SJCRH30 (cell line): ENCODE data around the gene MFF. TPM values are rescaled to one million over a fixed set of nuclear protein-coding genes. Genes with fewer than 3 reads are reported as not detected.
"Not testable (repeated sequence)": the region's sequence is repeated elsewhere in the genome, so short reads cannot be mapped to it uniquely, and the experiment has no call there.

Experiments used
- DNase-seq, 2 experiments: peaks; one replicate each; pipeline ENCODE4 v3.0.0-alpha.2; 2015 to 2020
- H3K27ac ChIP-seq: fragments of 250-450 bp; sonication (Bioruptor Pico); 2 replicates; pipeline ENCODE4 v1.5.1; 2020; ENCODE audit warnings: mild to moderate bottlenecking, moderate library complexity
- H3K27me3 ChIP-seq: fragments of 250-450 bp; sonication (Bioruptor Pico); 2 replicates; pipeline ENCODE4 v1.5.1; 2020; ENCODE audit warnings: mild to moderate bottlenecking, moderate library complexity
- H3K36me3 ChIP-seq: fragments of 250-450 bp; sonication (Bioruptor Pico); 2 replicates; pipeline ENCODE4 v1.5.1; 2020; ENCODE audit warnings: mild to moderate bottlenecking, moderate library complexity
- H3K4me1 ChIP-seq: fragments of 250-450 bp; sonication (Bioruptor Pico); 2 replicates; pipeline ENCODE4 v1.5.1; 2020; ENCODE audit warnings: mild to moderate bottlenecking, moderate library complexity
- H3K4me3 ChIP-seq: fragments of 250-450 bp; sonication (Bioruptor Pico); 2 replicates; pipeline ENCODE4 v1.5.1; 2020; ENCODE audit warnings: mild to moderate bottlenecking, moderate library complexity
- H3K9me3 ChIP-seq: fragments of 250-450 bp; sonication (Bioruptor Pico); replicated peaks from 2 replicates; pipeline ENCODE4 v1.5.1; 2020; ENCODE audit warnings: mild to moderate bottlenecking, moderate library complexity
- total RNA-seq: library from RNA; depleted of rRNA; stranded (reverse); fragments of >200 nt; shearing (Covaris generic); gene quantifications from 2 replicates; pipeline ENCODE4 v1.2.3, GENCODE V29; 2014

Gene MFF
- total RNA-seq, 1 experiment from 2014 or later, result 117 TPM

- no peaks in the 10 kb centered on the region for H3K9me3 ChIP-seq
Observed at GRCh38 chr2:227349989-227350612, 25.1 kb downstream of the MFF start.

DNA sequence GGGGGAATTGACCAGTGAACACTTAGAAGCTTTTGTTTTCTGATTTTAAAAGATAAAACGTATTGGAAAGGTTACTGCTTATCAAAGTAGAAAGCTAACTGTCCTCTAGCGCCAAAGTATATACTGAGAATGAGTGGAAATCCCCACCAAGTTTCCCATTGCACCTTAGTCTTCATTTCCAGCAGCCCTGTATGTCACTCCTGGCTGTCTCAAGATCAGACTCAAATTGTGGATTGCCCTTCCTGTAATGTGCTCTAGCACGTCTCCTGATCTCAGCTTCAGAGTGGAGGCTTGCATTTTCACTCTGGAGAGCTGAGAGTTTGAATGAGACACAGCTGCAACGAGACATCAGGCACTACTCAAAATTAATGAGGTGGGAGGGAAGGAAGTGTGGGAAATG lies 26.6 kb downstream of the MFF start:
- peaks cover 20% of the 10 kb centered on the region for H3K36me3 ChIP-seq
- H3K4me3 ChIP-seq, result no peak overlapping the region
- no peaks in the 10 kb centered on the region for H3K4me1 ChIP-seq
- no peak for DNase-seq
- H3K27me3 ChIP-seq, result no peaks in the 10 kb centered on the region
- H3K27ac ChIP-seq, result no peak overlapping the region
- H3K9me3 ChIP-seq, result no peaks in the 10 kb centered on the region

More at GRCh38 chr2:227349989-227350612, 25.1 kb downstream of the MFF start:
- Histone ChIP-seq H3K36me3 (peaks cover 22% of the 10 kb centered on the region), H3K4me3 (no peak overlapping the region), H3K27ac (no peak overlapping the region), H3K4me1 (no peaks in the 10 kb centered on the region), H3K27me3 (no peaks in the 10 kb centered on the region)
- DNase-seq, result no peak

DNA sequence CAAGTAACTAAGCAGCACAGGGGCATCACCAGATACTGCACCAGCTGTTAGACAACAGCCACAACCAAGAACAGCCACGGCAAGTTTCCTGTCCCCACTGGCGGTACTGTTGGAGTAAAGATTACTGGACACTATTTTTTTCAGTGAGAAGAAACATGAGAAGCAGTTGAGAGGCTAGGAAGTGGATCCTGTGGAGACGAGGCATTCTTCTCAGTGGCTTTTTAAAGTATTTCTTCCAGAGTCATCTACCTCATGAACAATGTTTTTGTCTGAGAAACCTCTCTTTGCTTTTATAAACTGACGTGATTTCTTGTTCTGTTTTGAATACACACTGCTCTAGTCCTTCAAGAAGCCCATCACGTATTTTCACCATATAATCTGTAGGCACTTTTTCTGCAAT lies 35.3 kb downstream of the MFF start:
- Histone ChIP-seq H3K27me3 (no peaks in the 10 kb centered on the region), H3K36me3 (peaks cover 30% of the 10 kb centered on the region)
- DNase-seq, result no peak

GRCh38 chr2:227363756-227364155 lies 38.7 kb downstream of the MFF start:
- Histone ChIP-seq H3K27me3 (no peaks in the 10 kb centered on the region), H3K9me3 (no peaks in the 10 kb centered on the region), H3K36me3 (peaks cover 12% of the 10 kb centered on the region; the same call in 1 of the 2 replicates), H3K4me3 (no peak overlapping the region), H3K4me1 (no peaks in the 10 kb centered on the region), H3K27ac (no peak overlapping the region)
- DNase-seq, result no peak

More for the DNA sequence above, 35.3 kb downstream of the MFF start:
- Histone ChIP-seq H3K27ac (no peak overlapping the region), H3K4me3 (no peak overlapping the region), H3K4me1 (no peaks in the 10 kb centered on the region), H3K9me3 (no peaks in the 10 kb centered on the region)

- H3K4me3 ChIP-seq, H3K27ac ChIP-seq, H3K27me3 ChIP-seq, H3K36me3 ChIP-seq, H3K9me3 ChIP-seq, H3K4me1 ChIP-seq: not testable (repeated sequence)
- DNase-seq, result peak; percentile 24 to 25
Observed at GRCh38 chr2:227364585-227365263, 39.7 kb downstream of the MFF start.

GRCh38 chr2:227365833-227366232 lies 40.8 kb downstream of the MFF start:
- no peak for DNase-seq
- Histone ChIP-seq H3K27me3 (no peaks in the 10 kb centered on the region), H3K27ac (no peak overlapping the region), H3K9me3 (no peaks in the 10 kb centered on the region), H3K4me1 (no peaks in the 10 kb centered on the region), H3K4me3 (no peak overlapping the region), H3K36me3 (no peaks in the 10 kb centered on the region)

GRCh38 chr2:227366769-227367426 lies 41.8 kb downstream of the MFF start:
- H3K9me3 ChIP-seq, result no peaks in the 10 kb centered on the region
- no peaks in the 10 kb centered on the region for H3K4me1 ChIP-seq
- H3K36me3 ChIP-seq, result no peaks in the 10 kb centered on the region
- DNase-seq, result no peak
- no peak overlapping the region for H3K27ac ChIP-seq
- H3K27me3 ChIP-seq, result no peaks in the 10 kb centered on the region
- no peak overlapping the region for H3K4me3 ChIP-seq

- no peaks in the 10 kb centered on the region for H3K27me3 ChIP-seq
Observed at GRCh38 chr2:227367427-227367795, 42.4 kb downstream of the MFF start.

DNA sequence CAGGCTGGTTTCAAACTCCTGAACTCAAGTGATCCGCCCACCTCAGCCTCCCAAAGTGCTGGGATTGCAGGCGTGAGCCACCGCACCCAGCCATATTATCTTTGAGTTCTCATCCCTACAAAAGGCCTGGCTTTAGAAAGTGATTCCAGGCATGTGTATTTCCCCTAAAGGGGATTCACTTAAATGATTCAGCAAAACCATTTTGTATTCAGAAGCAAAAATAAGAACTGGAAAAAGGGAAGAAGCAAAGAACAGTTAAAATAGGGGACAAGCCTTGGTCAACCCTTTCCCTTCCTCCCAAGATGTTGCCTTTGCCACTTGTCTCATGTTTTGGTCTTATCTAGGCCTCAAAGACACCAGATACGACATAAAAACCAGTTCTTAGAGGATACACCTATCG lies 43.5 kb downstream of the MFF start:
- no peak for DNase-seq
- H3K36me3 ChIP-seq, result no peaks in the 10 kb centered on the region
- H3K27ac ChIP-seq, result no peak overlapping the region
- H3K4me3 ChIP-seq, result no peak overlapping the region
- no peaks in the 10 kb centered on the region for H3K4me1 ChIP-seq
- H3K9me3 ChIP-seq, result no peaks in the 10 kb centered on the region
- no peaks in the 10 kb centered on the region for H3K27me3 ChIP-seq

More at GRCh38 chr2:227367427-227367795, 42.4 kb downstream of the MFF start:
- no peaks in the 10 kb centered on the region for H3K4me1 ChIP-seq
- no peak overlapping the region for H3K27ac ChIP-seq
- H3K4me3 ChIP-seq, result no peak overlapping the region
- no peak for DNase-seq
- no peaks in the 10 kb centered on the region for H3K9me3 ChIP-seq
- no peaks in the 10 kb centered on the region for H3K36me3 ChIP-seq

DNA sequence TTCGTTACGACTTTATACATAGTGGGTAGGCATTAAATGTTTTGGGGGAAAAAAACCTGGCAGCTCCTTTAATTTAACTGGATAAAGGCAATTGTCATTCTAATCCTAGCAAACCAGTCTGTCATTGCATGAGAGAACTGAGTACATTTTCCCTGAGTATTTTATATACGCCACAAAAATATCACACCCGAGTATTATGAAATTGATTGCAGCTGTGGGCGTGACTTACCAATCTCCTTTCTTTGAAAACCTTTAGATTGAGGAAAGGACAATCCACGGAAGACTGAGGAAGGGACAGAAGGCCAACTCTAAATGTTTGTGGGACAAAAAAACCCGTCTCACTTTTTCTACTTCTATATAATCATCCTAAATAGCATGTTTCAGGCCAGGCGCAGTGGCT lies 45.0 kb downstream of the MFF start:
- Histone ChIP-seq H3K36me3 (no peaks in the 10 kb centered on the region), H3K27me3 (no peaks in the 10 kb centered on the region), H3K4me1 (no peaks in the 10 kb centered on the region), H3K9me3 (no peaks in the 10 kb centered on the region), H3K27ac (no peak overlapping the region), H3K4me3 (no peak overlapping the region)
- DNase-seq, result no peak

DNA sequence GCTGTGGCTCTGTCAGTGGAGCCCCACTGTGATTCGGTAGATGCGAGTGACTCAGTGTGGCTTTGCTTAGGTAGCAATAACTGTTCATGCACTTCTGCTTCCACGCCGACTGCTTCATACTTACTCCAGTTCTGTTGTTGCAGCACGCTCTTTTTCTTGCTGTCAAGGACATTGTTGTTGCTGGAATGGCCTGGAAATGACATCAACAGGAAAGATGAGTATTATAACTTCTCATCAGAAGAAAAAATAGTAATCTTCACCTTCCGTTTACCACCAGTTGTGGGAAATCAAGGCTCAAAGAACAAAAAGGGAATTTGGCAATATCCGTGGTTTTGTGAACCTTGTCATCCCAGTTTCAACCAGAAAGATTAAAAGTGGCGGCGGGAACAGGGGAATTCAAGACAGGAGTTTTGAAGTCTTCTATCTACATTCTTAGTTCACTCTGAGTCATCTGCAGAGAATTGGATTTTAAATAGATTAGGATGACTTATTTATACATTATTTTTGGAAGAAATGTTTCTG lies 45.8 kb downstream of the MFF start:
- H3K27ac ChIP-seq, result no peak overlapping the region
- H3K27me3 ChIP-seq, result no peaks in the 10 kb centered on the region
- no peak overlapping the region for H3K4me3 ChIP-seq
- H3K4me1 ChIP-seq, result no peaks in the 10 kb centered on the region
- no peaks in the 10 kb centered on the region for H3K9me3 ChIP-seq
- H3K36me3 ChIP-seq, result no peaks in the 10 kb centered on the region
- no peak for DNase-seq

GRCh38 chr2:227373389-227373788 lies 48.3 kb downstream of the MFF start:
- Histone ChIP-seq H3K36me3 (no peaks in the 10 kb centered on the region), H3K9me3 (no peaks in the 10 kb centered on the region), H3K27ac (no peak overlapping the region), H3K4me3 (no peak overlapping the region), H3K4me1 (peaks cover 6% of the 10 kb centered on the region), H3K27me3 (no peaks in the 10 kb centered on the region)
- DNase-seq, result no peak

- DNase-seq, result peak in 1 of 2 experiments; percentile 13
- no peak overlapping the region for H3K4me3 ChIP-seq
- H3K4me1 ChIP-seq, result peaks cover 6% of the 10 kb centered on the region
- no peaks in the 10 kb centered on the region for H3K27me3 ChIP-seq
- H3K36me3 ChIP-seq, result no peaks in the 10 kb centered on the region
- H3K27ac ChIP-seq, result no peak overlapping the region
- H3K9me3 ChIP-seq, result no peaks in the 10 kb centered on the region
Observed at GRCh38 chr2:227374158-227374557, 49.1 kb downstream of the MFF start.

DNA sequence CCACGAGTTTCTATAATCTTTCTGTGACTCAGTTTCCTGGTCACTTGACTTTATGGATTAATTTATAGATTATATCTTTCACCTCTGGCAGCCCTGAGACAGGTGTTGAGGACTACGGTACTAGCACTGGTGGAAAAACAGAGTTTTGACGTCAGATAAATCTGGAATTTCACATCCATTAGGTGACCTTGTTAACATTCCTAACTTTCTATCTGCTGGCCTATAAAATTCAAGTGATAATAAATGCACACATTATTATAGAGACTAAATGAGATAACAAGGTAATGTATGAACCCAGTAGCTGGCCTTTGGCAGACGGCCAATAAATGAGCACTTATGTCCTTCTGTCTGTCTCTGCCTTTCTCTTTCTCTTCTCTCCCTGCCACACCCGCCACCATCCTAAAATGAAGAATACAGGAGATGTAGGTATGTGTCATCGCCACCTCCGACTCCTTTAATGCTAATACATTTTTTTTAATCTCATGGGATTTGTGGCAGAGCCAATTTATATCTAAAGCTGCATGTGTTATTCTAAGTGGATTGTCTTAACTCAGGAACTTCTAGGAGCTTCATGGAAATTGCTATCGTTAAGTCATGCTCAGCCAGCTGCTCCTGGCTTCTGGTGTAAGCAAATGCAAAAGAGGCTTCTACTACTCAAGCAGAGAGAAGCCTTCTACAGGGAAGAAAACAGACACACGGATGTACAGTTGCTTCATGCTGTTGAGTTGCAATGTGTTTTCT lies 51.8 kb downstream of the MFF start:
- Histone ChIP-seq H3K27me3 (no peaks in the 10 kb centered on the region), H3K27ac (no peak overlapping the region), H3K4me1 (peaks cover 6% of the 10 kb centered on the region), H3K9me3 (no peaks in the 10 kb centered on the region), H3K36me3 (no peaks in the 10 kb centered on the region), H3K4me3 (no peak overlapping the region)
- DNase-seq, result peak in 1 of 2 experiments; percentile 35
